Measurements from ENCODE around the gene PLCH1.

PLCH1 gene

DNA sequence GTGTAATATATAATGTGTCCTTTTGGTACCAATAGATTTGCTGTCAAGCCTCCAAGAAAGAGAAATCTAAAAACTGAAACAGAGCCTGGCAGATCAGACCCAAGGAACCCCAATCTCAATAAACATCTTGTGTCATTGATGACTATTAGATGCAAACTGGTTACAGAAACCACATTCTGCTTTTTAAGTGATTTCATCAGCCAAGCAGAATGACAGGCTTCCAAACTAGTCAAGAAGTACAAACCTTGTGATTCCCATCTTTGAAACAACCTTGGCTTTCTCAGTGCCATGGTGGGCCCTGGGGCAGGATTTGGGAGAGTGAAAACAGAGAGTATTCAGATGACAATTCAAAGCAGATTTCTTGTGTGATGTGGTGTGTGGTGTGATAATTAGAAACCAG, 405.8 kb downstream of the PLCH1 start:
- DNase-seq (ENCODE audit: extremely low spot score): no peak
- ChIA-PET POLR2A (no interaction called here), CTCF (no interaction called here)
- no peak for TF ChIP-seq FOXK2 (IDR thresholded peaks at IDR 0.05)
- TF ChIP-seq FOXA1 (IDR thresholded peaks at IDR 0.05): no peak
- TF ChIP-seq LEF1 (IDR thresholded peaks at IDR 0.05; ENCODE audit: borderline replicate concordance): no peak
- TF ChIP-seq HDGF (IDR thresholded peaks at IDR 0.05; ENCODE audit: borderline replicate concordance): no peak
- TF ChIP-seq TARDBP (IDR thresholded peaks at IDR 0.05): no peak
- TF ChIP-seq SUZ12 (IDR thresholded peaks at IDR 0.05): no peak
- no peak for TF ChIP-seq NFRKB (IDR thresholded peaks at IDR 0.05)
- no peak for TF ChIP-seq PKNOX1 (IDR thresholded peaks at IDR 0.05)
- TF ChIP-seq ELF4 (IDR thresholded peaks at IDR 0.05): no peak
- no peak for TF ChIP-seq FOXM1 (IDR thresholded peaks at IDR 0.05; ENCODE audit: borderline replicate concordance)
- no peak for TF ChIP-seq CTBP1 (IDR thresholded peaks at IDR 0.05; ENCODE audit: borderline replicate concordance)
- no peak for TF ChIP-seq L3MBTL2 (conservative IDR thresholded peaks at IDR 0.05)
- TF ChIP-seq ZNF384 (IDR thresholded peaks at IDR 0.05): no peak
- no peak for TF ChIP-seq ARNT (IDR thresholded peaks at IDR 0.05)
- no peak for TF ChIP-seq SP1 (IDR thresholded peaks at IDR 0.05)
- TF ChIP-seq BHLHE40 (IDR thresholded peaks at IDR 0.05; ENCODE audit: borderline replicate concordance): no peak

DNA sequence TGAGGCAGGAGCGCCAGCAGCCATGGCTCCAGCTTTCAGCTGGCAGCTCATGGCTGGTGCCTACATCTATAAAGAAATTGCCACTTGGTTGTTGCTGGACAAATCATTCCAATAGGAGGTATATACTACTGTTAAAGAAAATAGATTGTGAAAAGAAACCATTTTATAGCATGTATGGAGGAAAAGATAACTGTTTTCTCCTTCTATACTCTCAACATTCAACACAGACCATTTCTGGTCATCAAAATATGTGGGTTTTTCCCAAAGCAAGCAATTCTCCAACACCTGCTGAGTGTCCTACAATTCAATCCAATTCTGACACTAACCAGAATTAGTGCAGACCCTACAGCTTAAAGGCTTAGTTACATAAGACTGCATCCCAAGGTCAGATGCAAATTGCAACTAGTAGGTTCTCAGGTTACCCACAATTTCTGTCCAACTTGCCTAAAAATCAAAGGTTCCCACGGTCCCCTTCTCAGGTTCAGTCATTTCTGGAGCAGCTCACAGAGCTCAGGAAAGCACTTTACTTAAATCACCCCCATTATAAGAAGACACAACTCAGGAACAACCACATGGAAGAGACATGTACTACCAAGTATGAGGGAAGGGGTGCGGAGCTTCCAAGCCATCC, 409.0 kb downstream of the PLCH1 start:
- POLR2A ChIA-PET: no interaction called here
- DNase-seq (ENCODE audit: extremely low spot score): no peak
- CTCF ChIA-PET: no interaction called here
- TF ChIP-seq ZNF384 (IDR thresholded peaks at IDR 0.05) (no peak), ELF4 (IDR thresholded peaks at IDR 0.05) (no peak), PKNOX1 (IDR thresholded peaks at IDR 0.05) (no peak), L3MBTL2 (conservative IDR thresholded peaks at IDR 0.05) (no peak), FOXK2 (IDR thresholded peaks at IDR 0.05) (no peak), NFRKB (IDR thresholded peaks at IDR 0.05) (no peak), SP1 (IDR thresholded peaks at IDR 0.05) (no peak), CTBP1 (IDR thresholded peaks at IDR 0.05; ENCODE audit: borderline replicate concordance) (no peak), FOXM1 (IDR thresholded peaks at IDR 0.05; ENCODE audit: borderline replicate concordance) (no peak), HDGF (IDR thresholded peaks at IDR 0.05; ENCODE audit: borderline replicate concordance) (no peak), TARDBP (IDR thresholded peaks at IDR 0.05) (no peak), BHLHE40 (IDR thresholded peaks at IDR 0.05; ENCODE audit: borderline replicate concordance) (no peak), LEF1 (IDR thresholded peaks at IDR 0.05; ENCODE audit: borderline replicate concordance) (no peak)

DNA sequence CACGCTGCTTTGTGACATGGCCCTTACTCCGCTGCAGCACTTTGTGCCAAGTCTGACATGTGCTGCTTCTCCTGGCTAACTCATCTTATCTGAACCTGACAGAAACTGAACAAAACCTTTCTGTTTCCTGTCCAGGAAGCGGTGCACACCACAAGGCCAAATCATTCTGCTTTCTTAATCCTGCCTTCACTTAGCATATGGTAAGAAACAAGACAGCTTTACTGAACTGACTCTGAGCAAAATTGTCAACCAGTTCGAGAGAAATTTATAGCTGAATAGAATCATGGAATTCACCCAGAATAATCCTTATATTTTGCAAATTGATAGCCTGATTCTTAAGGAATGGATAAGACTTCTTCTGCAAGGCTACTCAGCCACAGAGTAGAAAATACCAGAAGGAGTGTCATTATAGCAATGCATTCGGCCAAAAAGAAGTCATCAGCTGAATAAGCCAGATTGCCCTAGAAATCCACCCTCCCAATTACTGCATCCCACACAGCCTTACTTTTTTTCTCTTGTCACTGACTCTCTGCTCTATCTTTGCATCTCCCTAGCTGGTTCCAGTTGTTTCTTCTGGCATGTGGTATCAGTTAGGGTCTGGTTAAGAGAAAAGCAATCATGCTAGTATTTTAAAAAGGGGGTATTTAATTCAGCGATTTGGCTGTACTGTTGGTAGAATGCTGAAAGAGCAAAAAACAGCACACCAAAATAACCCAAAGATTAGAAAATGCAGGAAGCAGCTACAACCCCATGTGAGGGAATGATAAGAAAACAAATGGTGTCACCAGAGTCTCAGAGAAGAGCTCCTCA, 409.8 kb downstream of the PLCH1 start:
- DNase-seq (ENCODE audit: extremely low spot score): no peak
- CTCF ChIA-PET: no interaction called here
- TF ChIP-seq LEF1 (IDR thresholded peaks at IDR 0.05; ENCODE audit: borderline replicate concordance) (no peak), ARNT (IDR thresholded peaks at IDR 0.05) (no peak), CTBP1 (IDR thresholded peaks at IDR 0.05; ENCODE audit: borderline replicate concordance) (no peak), ELF4 (IDR thresholded peaks at IDR 0.05) (no peak), HDGF (IDR thresholded peaks at IDR 0.05; ENCODE audit: borderline replicate concordance) (no peak), TARDBP (IDR thresholded peaks at IDR 0.05) (no peak), ZNF384 (IDR thresholded peaks at IDR 0.05) (no peak), PKNOX1 (IDR thresholded peaks at IDR 0.05) (no peak), L3MBTL2 (conservative IDR thresholded peaks at IDR 0.05) (no peak)
- POLR2A ChIA-PET: no interaction called here

- CTCF ChIA-PET: no interaction called here
- POLR2A ChIA-PET: no interaction called here
- DNase-seq (ENCODE audit: extremely low spot score): no peak
- TF ChIP-seq L3MBTL2 (conservative IDR thresholded peaks at IDR 0.05) (no peak), SP1 (IDR thresholded peaks at IDR 0.05) (no peak), BHLHE40 (IDR thresholded peaks at IDR 0.05; ENCODE audit: borderline replicate concordance) (no peak), FOXM1 (IDR thresholded peaks at IDR 0.05; ENCODE audit: borderline replicate concordance) (no peak), HDGF (IDR thresholded peaks at IDR 0.05; ENCODE audit: borderline replicate concordance) (no peak), SUZ12 (IDR thresholded peaks at IDR 0.05) (no peak), LEF1 (IDR thresholded peaks at IDR 0.05; ENCODE audit: borderline replicate concordance) (no peak), CTBP1 (IDR thresholded peaks at IDR 0.05; ENCODE audit: borderline replicate concordance) (no peak), FOXA1 (IDR thresholded peaks at IDR 0.05) (no peak), TARDBP (IDR thresholded peaks at IDR 0.05) (no peak), PKNOX1 (IDR thresholded peaks at IDR 0.05) (no peak), ELF4 (IDR thresholded peaks at IDR 0.05) (no peak), ZNF384 (IDR thresholded peaks at IDR 0.05) (no peak), FOXK2 (IDR thresholded peaks at IDR 0.05) (no peak)
Measured at GRCh38 chr3:155334215-155334913, 410.5 kb downstream of the PLCH1 start.

DNA sequence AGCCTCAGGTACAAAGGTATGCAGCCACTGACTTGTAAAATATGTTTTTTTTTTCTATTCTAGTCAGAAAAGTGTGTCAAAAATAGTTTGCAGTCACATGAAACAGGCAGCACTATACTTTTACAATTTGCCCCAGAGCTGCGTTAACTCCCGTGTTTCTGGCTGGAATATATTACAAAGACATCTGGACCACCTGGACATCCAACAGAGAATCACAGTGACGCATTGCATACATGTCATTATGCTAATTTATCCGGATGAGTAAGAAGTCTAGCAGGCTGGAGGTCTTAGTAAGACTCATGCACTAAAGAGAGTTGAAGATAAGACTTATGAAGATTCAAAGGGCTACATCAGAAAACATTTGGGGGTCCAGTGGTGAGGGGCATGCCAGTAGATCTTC, 412.2 kb downstream of the PLCH1 start:
- POLR2A ChIA-PET: no interaction called here
- DNase-seq (ENCODE audit: extremely low spot score): no peak
- TF ChIP-seq FOXA1 (IDR thresholded peaks at IDR 0.05): no peak
- no peak for TF ChIP-seq CTBP1 (IDR thresholded peaks at IDR 0.05; ENCODE audit: borderline replicate concordance)
- no peak for TF ChIP-seq TARDBP (IDR thresholded peaks at IDR 0.05)
- TF ChIP-seq PKNOX1 (IDR thresholded peaks at IDR 0.05): no peak
- no peak for TF ChIP-seq ARNT (IDR thresholded peaks at IDR 0.05)
- no peak for TF ChIP-seq FOXM1 (IDR thresholded peaks at IDR 0.05; ENCODE audit: borderline replicate concordance)
- no peak for TF ChIP-seq LEF1 (IDR thresholded peaks at IDR 0.05; ENCODE audit: borderline replicate concordance)
- TF ChIP-seq SUZ12 (IDR thresholded peaks at IDR 0.05): no peak
- TF ChIP-seq NFRKB (IDR thresholded peaks at IDR 0.05): no peak
- CTCF ChIA-PET: no interaction called here
